Ishikawa (cell line): ENCODE data around the gene CALCOCO1.

Experiments
- CEBPB ChIP-seq: IDR thresholded peaks from 2 replicates; pipeline ENCODE4 v1.6.1; 2012
- CREB1 ChIP-seq: IDR thresholded peaks from 2 replicates; pipeline ENCODE4 v1.6.1; 2012; ENCODE audit warnings: low read depth
- EGR1 ChIP-seq: IDR thresholded peaks from 2 replicates; pipeline ENCODE4 v1.6.1; 2012
- EP300 ChIP-seq: IDR thresholded peaks from 2 replicates; pipeline ENCODE4 v1.6.1; 2012; ENCODE audit warnings: borderline replicate concordance
- FOXM1 ChIP-seq: IDR thresholded peaks from 2 replicates; pipeline ENCODE4 v1.6.1; 2012; ENCODE audit warnings: low read depth, borderline replicate concordance
- MAX ChIP-seq: IDR thresholded peaks from 2 replicates; pipeline ENCODE4 v1.6.1; 2012
- NFIC ChIP-seq: IDR thresholded peaks from 2 replicates; pipeline ENCODE4 v1.6.1; 2012
- RAD21 ChIP-seq: IDR thresholded peaks from 2 replicates; pipeline ENCODE4 v1.6.1; 2012; ENCODE audit warnings: low read depth
- REST ChIP-seq: IDR thresholded peaks from 2 replicates; pipeline ENCODE4 v1.6.1; 2012; ENCODE audit warnings: low read depth, mild to moderate bottlenecking
- TAF1 ChIP-seq: IDR thresholded peaks from 2 replicates; pipeline ENCODE4 v1.6.1; 2012; ENCODE audit warnings: low read depth, mild to moderate bottlenecking
- TCF12 ChIP-seq: IDR thresholded peaks from 2 replicates; pipeline ENCODE4 v1.6.1; 2012; ENCODE audit warnings: low read depth
- TEAD4 ChIP-seq: IDR thresholded peaks from 2 replicates; pipeline ENCODE4 v1.6.1; 2012
- USF1 ChIP-seq: IDR thresholded peaks from 2 replicates; pipeline ENCODE4 v1.6.1; 2012
- YY1 ChIP-seq: IDR thresholded peaks from 2 replicates; pipeline ENCODE4 v1.6.1; 2012; ENCODE audit warnings: low read depth
- ZBTB7A ChIP-seq: IDR thresholded peaks from 2 replicates; pipeline ENCODE4 v1.6.1; 2012; ENCODE audit warnings: low read depth

The CALCOCO1 gene

GRCh38 chr12:53719649-53720048 is 7.6 kb downstream of the CALCOCO1 start:
- no peak for TF ChIP-seq MAX
- TF ChIP-seq ZBTB7A, result no peak
- TF ChIP-seq FOXM1, result no peak
- no peak for TF ChIP-seq RAD21
- no peak for TF ChIP-seq EP300
- no peak for TF ChIP-seq CEBPB
- no peak for TF ChIP-seq TEAD4
- no peak for TF ChIP-seq EGR1

GRCh38 chr12:53717319-53717718 is 9.9 kb downstream of the CALCOCO1 start:
- TF ChIP-seq EGR1 (no peak), YY1 (no peak), TCF12 (no peak), CEBPB (no peak), ZBTB7A (no peak), EP300 (no peak), RAD21 (no peak), MAX (no peak), TAF1 (no peak), TEAD4 (no peak), FOXM1 (no peak), USF1 (no peak)

- TF ChIP-seq RAD21, result no peak
- TF ChIP-seq NFIC, result no peak
- no peak for TF ChIP-seq YY1
- TF ChIP-seq CEBPB, result no peak
- TF ChIP-seq EGR1, result no peak
Observed at GRCh38 chr12:53714004-53714403, 13.2 kb downstream of the CALCOCO1 start.

- TF ChIP-seq EP300 (no peak), ZBTB7A (no peak), MAX (no peak), NFIC (no peak), USF1 (no peak), REST (no peak), TCF12 (no peak), TAF1 (no peak), EGR1 (no peak), YY1 (no peak), CEBPB (no peak), TEAD4 (no peak), FOXM1 (no peak), RAD21 (no peak), CREB1 (no peak)
Observed at GRCh38 chr12:53713516-53713915, 13.7 kb downstream of the CALCOCO1 start.

- TF ChIP-seq TEAD4, result no peak
- TF ChIP-seq MAX, result no peak
Observed at GRCh38 chr12:53712059-53712643, 15.1 kb downstream of the CALCOCO1 start.

GRCh38 chr12:53710091-53710490 is 17.2 kb downstream of the CALCOCO1 start:
- TF ChIP-seq TEAD4 (no peak), YY1 (no peak), REST (no peak), MAX (no peak), RAD21 (no peak), EGR1 (no peak), CEBPB (no peak), CREB1 (no peak), ZBTB7A (no peak), EP300 (no peak), TAF1 (no peak), FOXM1 (no peak), USF1 (no peak), NFIC (no peak), TCF12 (no peak)
